Measurements from ENCODE around the gene SNX22. TPM values are rescaled to one million over a fixed set of nuclear protein-coding genes. Genes with fewer than 3 reads are reported as not detected.
"Not testable (repeated sequence)": the region's sequence is repeated elsewhere in the genome, so short reads cannot be mapped to it uniquely, and the experiment has no call there.

SNX22 gene
- total RNA-seq, 4 donors from 2014 or later = 0.13 to 0.19 TPM; not detected in 2

DNA sequence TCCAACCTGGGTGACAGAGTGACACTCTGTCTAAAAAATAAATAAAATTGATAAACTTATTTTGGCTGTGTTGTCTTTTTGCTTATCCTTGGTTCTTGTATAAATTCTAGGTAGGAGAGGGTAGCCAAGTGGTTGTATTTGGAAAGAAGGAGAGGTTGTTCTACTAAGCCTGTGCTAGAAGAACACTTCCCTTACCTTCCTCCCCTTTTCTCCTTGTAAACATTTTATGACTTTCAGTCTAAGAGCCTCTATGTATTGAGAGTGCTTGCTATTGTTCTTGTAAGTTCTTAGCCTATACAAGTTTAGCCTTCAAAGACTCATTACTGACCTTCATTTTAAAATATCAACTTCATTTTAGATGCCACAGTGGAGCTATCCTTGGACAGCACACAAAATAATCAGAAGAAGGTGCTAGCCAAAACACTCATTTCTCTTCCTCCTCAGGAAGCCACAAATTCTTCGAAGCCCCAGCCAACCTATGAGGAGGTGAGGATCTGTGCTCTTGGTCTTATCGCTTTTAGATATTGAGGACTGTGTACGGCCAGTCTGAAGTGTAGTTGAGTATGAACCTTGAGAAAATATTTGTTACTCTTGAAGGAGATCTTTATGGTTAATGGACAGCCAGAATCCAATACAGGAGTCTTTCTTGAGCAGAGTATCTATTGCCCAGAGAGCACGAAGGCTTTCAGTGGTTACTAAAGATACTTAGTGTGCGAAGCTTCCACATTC, 33.6 kb upstream of the SNX22 start:
- Histone ChIP-seq H3K4me1 (no peaks in the 10 kb centered on the region), H3K4me3 (no peak overlapping the region), H3K27ac (no peak overlapping the region), H3K36me3 (peaks cover 3 to 100% of the 10 kb centered on the region in 2 donors), H3K27me3 (no peaks in the 10 kb centered on the region), H3K9me3 (no peaks in the 10 kb centered on the region)
- 96% methylated on average over 4 to 5 of the region's 5 CpGs for WGBS, 2 donors (ENCODE audit: low coverage in 1 of 2)
- TF ChIP-seq POLR2AphosphoS5 (IDR thresholded peaks at IDR 0.05) = no peak
- no peak for TF ChIP-seq POLR2A (IDR thresholded peaks at IDR 0.05)
- no peak for TF ChIP-seq EP300 (IDR thresholded peaks at IDR 0.05)
- no peak for ATAC-seq

DNA sequence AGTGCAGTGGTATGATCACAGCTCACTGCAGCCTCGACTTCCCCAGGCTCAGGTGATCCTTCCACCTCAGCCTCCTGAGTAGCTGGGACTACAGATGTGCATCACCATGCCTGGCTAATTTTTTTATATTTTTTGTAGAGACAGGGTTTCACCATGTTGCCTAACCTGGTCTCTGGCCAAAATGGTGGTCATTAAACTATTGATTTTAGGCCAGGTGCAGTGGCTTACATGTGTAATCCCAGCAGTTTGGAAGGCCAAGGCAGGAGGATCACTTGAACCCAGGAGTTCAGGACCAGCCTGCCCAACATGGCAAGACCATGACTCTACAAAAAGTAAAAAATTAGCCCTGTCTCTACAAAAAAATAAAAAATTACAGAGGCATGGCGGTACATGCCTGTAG, 31.2 kb upstream of the SNX22 start:
- 67 to 100% methylated on average over 1 of the region's 2 CpGs for WGBS, 2 donors (ENCODE audit: low coverage in 1 of 2)
- not testable (repeated sequence) for H3K27ac ChIP-seq, H3K4me3 ChIP-seq, H3K4me1 ChIP-seq, H3K27me3 ChIP-seq, H3K9me3 ChIP-seq, ATAC-seq
- peaks cover 8 to 100% of the 10 kb centered on the region in 2 donors for H3K36me3 ChIP-seq

GRCh38 chr15:64121614-64122013, 29.9 kb upstream of the SNX22 start:
- H3K4me1 ChIP-seq = no peaks in the 10 kb centered on the region
- no peaks in the 10 kb centered on the region for H3K27me3 ChIP-seq
- no peak overlapping the region for H3K27ac ChIP-seq
- H3K9me3 ChIP-seq = no peaks in the 10 kb centered on the region
- WGBS, 2 donors (ENCODE audit: low coverage in 1 of 2) = 80 to 92% methylated on average over 3 of the region's 4 CpGs
- ATAC-seq = no peak
- TF ChIP-seq CTCF (IDR thresholded peaks at IDR 0.05) (no peak), EP300 (IDR thresholded peaks at IDR 0.05) (no peak), POLR2A (IDR thresholded peaks at IDR 0.05) (no peak), POLR2AphosphoS5 (IDR thresholded peaks at IDR 0.05) (no peak)
- no peak overlapping the region for H3K4me3 ChIP-seq
- H3K36me3 ChIP-seq = peaks cover 8 to 99% of the 10 kb centered on the region in 2 donors

DNA sequence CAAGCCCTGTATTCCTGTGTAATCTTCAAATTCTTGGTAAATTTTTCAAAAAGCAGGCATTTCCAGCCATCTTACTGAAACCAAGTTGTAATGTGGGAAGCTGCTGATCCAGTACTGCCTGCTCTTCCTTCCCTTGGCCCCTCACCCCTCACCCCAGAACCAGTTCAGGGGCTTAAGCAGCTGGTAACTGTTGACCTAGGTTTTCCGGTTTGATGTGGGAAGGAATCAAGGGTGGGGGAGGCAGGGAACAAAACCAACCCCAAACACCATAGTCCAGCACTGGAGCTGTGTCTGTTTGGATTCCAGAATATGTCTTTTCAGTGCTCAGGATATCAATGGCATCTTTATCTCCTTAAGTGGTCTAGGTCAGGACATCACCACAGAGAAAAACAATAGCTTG, 29.1 kb upstream of the SNX22 start:
- no peaks in the 10 kb centered on the region for H3K9me3 ChIP-seq
- H3K27me3 ChIP-seq = no peaks in the 10 kb centered on the region
- no peaks in the 10 kb centered on the region for H3K4me1 ChIP-seq
- H3K27ac ChIP-seq = no peak overlapping the region
- H3K36me3 ChIP-seq = peaks cover 15 to 99% of the 10 kb centered on the region in 2 donors
- no peak for ATAC-seq
- no peak overlapping the region for H3K4me3 ChIP-seq
- WGBS, 2 donors (ENCODE audit: low coverage in 1 of 2) = 60% methylated on average over 1 of the region's 1 CpG; no CpG with 5 or more reads in 1 of the 2 donors
- TF ChIP-seq POLR2AphosphoS5 (IDR thresholded peaks at IDR 0.05) (no peak), POLR2A (IDR thresholded peaks at IDR 0.05) (no peak), CTCF (IDR thresholded peaks at IDR 0.05) (no peak), EP300 (IDR thresholded peaks at IDR 0.05) (no peak)

- no peaks in the 10 kb centered on the region for H3K9me3 ChIP-seq
- peaks cover 20 to 99% of the 10 kb centered on the region in 2 donors for H3K36me3 ChIP-seq
- ATAC-seq = peak; percentile 13
- WGBS, 2 donors (ENCODE audit: low coverage in 1 of 2) = 94% methylated on average over 3 of the region's 3 CpGs; no CpG with 5 or more reads in 1 of the 2 donors
- no peak overlapping the region for H3K27ac ChIP-seq
- H3K4me3 ChIP-seq = no peak overlapping the region
- no peak for TF ChIP-seq EP300 (IDR thresholded peaks at IDR 0.05)
- TF ChIP-seq POLR2A (IDR thresholded peaks at IDR 0.05) = no peak
- TF ChIP-seq CTCF (IDR thresholded peaks at IDR 0.05) = no peak
- no peaks in the 10 kb centered on the region for H3K4me1 ChIP-seq
- no peaks in the 10 kb centered on the region for H3K27me3 ChIP-seq
Observed at GRCh38 chr15:64122936-64123351, 28.6 kb upstream of the SNX22 start.

GRCh38 chr15:64125978-64126377, 25.6 kb upstream of the SNX22 start:
- no peak for ATAC-seq
- TF ChIP-seq POLR2AphosphoS5 (IDR thresholded peaks at IDR 0.05) (no peak), POLR2A (IDR thresholded peaks at IDR 0.05) (no peak), EP300 (IDR thresholded peaks at IDR 0.05) (no peak), CTCF (IDR thresholded peaks at IDR 0.05) (no peak)
- WGBS, 2 donors (ENCODE audit: low coverage in 1 of 2) = 58 to 83% methylated on average over 3 of the region's 3 CpGs
- no peaks in the 10 kb centered on the region for H3K27me3 ChIP-seq
- no peak overlapping the region for H3K4me3 ChIP-seq
- H3K27ac ChIP-seq = no peak overlapping the region
- H3K36me3 ChIP-seq = peaks cover 23 to 99% of the 10 kb centered on the region in 2 donors
- H3K4me1 ChIP-seq = no peaks in the 10 kb centered on the region
- H3K9me3 ChIP-seq = no peaks in the 10 kb centered on the region

All from gastroesophageal sphincter (tissue), 4 donors.